Mesothelial cell of epicardium (in vitro differentiated cells): ENCODE results near the gene KHDRBS2. TPM values are rescaled to one million over a fixed set of nuclear protein-coding genes. Genes with fewer than 3 reads are reported as not detected.

Experiments used
- DNase-seq, 2 experiments: peaks; one replicate each; pipeline ENCODE4 v3.0.0; 2021; ENCODE audit warnings: low spot score in 2 of 2; ENCODE audit not compliant: unreplicated experiment in 2 of 2
- H3K27ac Mint-ChIP-seq: 2 replicates; pipeline ENCODE4 v1.8.0; 2021; ENCODE audit warnings: mixed read lengths
- H3K27me3 Mint-ChIP-seq: 2 replicates; pipeline ENCODE4 v1.8.0; 2021; ENCODE audit warnings: low read depth, mixed read lengths
- H3K36me3 Mint-ChIP-seq: 2 replicates; pipeline ENCODE4 v1.8.0; 2021; ENCODE audit warnings: mixed read lengths
- H3K4me1 Mint-ChIP-seq: 2 replicates; pipeline ENCODE4 v1.8.0; 2021; ENCODE audit warnings: mixed read lengths
- H3K4me3 Mint-ChIP-seq: 2 replicates; pipeline ENCODE4 v1.8.0; 2021; ENCODE audit warnings: mild to moderate bottlenecking, moderate library complexity, mixed read lengths
- H3K9me3 Mint-ChIP-seq: 2 replicates; pipeline ENCODE4 v1.8.0; 2021; ENCODE audit warnings: mixed read lengths
- total RNA-seq: library from RNA; stranded (reverse); gene quantifications from 3 replicates; pipeline ENCODE4 v1.2.1, GENCODE V29; 2021
- TF ChIP-seq, protein P1 (sequence below): fragments of 200-600 bp; sonication (generic); IDR thresholded peaks from one replicate; pipeline ENCODE4 v1.5.0; 2021; ENCODE audit warnings: antibody characterized with exemption; ENCODE audit not compliant: unreplicated experiment

The KHDRBS2 gene
- total RNA-seq, 1 donor from 2014 or later = 1.6 TPM

DNA sequence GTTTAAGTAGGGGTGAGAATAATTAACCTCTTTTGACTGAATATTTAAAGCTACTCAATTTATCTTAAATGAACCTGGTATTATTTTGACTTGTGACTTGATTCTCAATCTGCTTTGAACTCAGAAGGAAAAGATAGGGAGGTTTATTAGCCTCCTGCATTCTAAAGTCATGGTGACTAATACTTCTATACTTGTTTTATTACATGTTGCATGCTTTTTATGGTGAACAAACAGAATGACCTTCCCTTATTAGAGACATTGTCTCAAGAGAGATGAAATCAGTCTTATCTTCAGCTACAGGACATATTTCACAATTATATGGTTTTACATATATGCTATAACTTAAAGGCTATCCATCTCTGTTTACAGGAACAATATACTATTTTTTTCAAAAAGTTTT lies 336.9 kb downstream of the KHDRBS2 start:
- no peak overlapping the region for H3K27ac Mint-ChIP-seq
- no peaks in the 10 kb centered on the region for H3K27me3 Mint-ChIP-seq
- H3K4me1 Mint-ChIP-seq = peaks cover 6% of the 10 kb centered on the region
- H3K36me3 Mint-ChIP-seq = no peaks in the 10 kb centered on the region
- H3K9me3 Mint-ChIP-seq = peaks cover 3% of the 10 kb centered on the region
- no peak for DNase-seq
- TF ChIP-seq, protein P1, sequence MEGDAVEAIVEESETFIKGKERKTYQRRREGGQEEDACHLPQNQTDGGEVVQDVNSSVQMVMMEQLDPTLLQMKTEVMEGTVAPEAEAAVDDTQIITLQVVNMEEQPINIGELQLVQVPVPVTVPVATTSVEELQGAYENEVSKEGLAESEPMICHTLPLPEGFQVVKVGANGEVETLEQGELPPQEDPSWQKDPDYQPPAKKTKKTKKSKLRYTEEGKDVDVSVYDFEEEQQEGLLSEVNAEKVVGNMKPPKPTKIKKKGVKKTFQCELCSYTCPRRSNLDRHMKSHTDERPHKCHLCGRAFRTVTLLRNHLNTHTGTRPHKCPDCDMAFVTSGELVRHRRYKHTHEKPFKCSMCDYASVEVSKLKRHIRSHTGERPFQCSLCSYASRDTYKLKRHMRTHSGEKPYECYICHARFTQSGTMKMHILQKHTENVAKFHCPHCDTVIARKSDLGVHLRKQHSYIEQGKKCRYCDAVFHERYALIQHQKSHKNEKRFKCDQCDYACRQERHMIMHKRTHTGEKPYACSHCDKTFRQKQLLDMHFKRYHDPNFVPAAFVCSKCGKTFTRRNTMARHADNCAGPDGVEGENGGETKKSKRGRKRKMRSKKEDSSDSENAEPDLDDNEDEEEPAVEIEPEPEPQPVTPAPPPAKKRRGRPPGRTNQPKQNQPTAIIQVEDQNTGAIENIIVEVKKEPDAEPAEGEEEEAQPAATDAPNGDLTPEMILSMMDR = no peak
- H3K4me3 Mint-ChIP-seq = no peak overlapping the region

DNA sequence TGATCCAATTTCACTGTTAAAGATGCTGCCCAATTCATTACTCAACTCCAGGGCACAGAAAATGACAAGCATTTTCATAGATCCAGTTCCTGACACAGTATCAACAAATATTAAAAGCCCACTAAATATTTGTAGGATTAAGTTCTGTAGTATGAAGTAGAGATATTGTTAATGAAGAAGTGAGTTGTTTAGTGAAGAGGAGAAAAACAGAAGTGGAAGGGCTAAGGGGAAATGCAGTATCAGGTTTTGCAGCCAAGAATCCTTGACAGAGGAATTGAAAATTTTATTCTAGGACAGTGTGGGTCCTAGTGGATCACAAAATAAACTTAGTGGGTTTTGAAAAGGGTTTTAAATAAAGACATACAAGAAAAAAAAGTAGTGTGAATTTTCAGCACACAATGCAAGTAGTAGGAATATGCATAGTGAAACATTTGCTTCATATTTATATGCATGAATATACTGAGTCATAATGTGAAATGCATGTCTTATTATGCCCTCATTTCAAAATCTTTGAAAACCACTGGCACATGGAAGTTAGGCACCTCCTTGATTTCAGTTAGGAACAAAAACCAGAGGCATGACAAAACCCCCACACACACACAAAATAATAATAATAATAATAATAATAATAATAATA lies 338.6 kb downstream of the KHDRBS2 start:
- H3K27me3 Mint-ChIP-seq = no peaks in the 10 kb centered on the region
- TF ChIP-seq, protein P1 = no peak
- H3K4me3 Mint-ChIP-seq = no peak overlapping the region
- no peak for DNase-seq
- H3K27ac Mint-ChIP-seq = no peak overlapping the region
- peaks cover 2% of the 10 kb centered on the region for H3K4me1 Mint-ChIP-seq
- peaks cover 17% of the 10 kb centered on the region for H3K9me3 Mint-ChIP-seq
- H3K36me3 Mint-ChIP-seq = no peaks in the 10 kb centered on the region

DNA sequence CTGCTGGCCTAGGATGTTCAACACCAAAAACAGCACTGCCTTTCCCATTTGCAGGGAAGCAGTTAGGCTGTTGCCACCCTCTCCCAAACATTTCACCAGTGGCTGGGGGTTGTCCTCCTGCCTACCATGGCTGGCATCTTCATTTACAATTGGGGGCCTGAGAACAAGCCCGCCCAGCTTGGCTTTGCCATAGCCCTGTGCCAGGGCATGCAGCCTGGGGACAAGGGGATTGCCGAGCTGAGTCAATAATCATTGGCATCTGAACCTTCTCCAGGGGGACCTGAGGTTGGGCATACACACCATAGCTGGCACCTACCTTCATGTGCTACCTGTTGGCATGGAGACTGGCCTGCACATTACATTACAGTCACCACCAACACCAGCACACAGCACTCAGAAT lies 345.1 kb downstream of the KHDRBS2 start:
- Mint-ChIP-seq H3K36me3 (no peaks in the 10 kb centered on the region), H3K4me3 (no peak overlapping the region), H3K27me3 (no peaks in the 10 kb centered on the region), H3K27ac (no peak overlapping the region), H3K9me3 (peaks cover 21% of the 10 kb centered on the region), H3K4me1 (no peaks in the 10 kb centered on the region)
- TF ChIP-seq, protein P1 = no peak
- DNase-seq = no peak

DNA sequence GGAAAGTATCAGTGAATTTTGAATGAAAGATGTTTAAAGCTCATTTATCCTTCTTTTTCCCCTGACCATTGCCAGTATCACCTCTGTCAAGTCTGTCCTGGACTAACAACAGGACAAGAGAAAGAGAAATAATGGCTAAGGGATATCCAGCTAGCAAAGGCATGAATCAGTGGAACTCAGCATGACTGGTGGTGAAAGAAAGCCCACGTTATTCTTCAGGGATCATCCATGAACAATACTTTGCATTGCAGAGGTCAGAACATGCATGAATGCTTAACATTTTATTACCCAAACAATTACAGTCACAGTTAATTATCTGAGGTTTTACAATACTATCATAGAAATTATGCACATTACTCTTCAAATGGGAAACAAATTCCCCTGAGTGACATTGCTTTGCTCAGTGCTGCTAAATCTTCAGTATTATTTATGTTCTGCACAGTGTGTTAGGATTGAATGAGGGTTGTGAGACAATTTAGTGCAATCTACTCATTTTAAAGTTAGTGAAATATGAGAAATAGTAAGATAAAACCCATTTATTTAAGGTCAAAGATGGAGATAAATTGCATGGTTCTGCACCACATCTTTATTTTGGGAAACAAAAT lies 350.7 kb downstream of the KHDRBS2 start:
- no peak for DNase-seq
- no peak overlapping the region for H3K27ac Mint-ChIP-seq
- no peaks in the 10 kb centered on the region for H3K4me1 Mint-ChIP-seq
- TF ChIP-seq, protein P1 = no peak
- H3K27me3 Mint-ChIP-seq = no peaks in the 10 kb centered on the region
- H3K4me3 Mint-ChIP-seq = no peak overlapping the region
- H3K9me3 Mint-ChIP-seq = no peaks in the 10 kb centered on the region
- no peaks in the 10 kb centered on the region for H3K36me3 Mint-ChIP-seq

DNA sequence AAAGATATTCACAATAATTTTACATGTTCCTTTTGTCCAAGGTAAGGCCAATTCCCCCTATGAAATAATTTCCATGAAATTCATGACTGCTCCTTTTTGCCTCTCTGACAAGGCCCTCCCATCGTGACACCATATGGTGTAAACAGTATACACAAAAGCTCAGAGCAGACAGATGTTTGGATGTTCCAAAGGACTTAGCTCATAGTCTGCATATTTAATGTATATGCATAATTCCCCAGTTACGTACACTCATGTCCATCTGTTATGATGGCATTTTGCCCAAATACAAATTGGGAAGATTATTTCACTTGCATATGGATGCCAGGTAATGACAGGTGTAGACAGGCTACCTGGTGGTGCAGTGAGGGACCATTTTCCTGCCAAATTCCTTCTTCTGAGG lies 376.5 kb downstream of the KHDRBS2 start:
- Mint-ChIP-seq H3K9me3 (no peaks in the 10 kb centered on the region), H3K27me3 (no peaks in the 10 kb centered on the region), H3K4me1 (no peaks in the 10 kb centered on the region), H3K36me3 (no peaks in the 10 kb centered on the region), H3K27ac (no peak overlapping the region), H3K4me3 (no peak overlapping the region)
- DNase-seq = no peak
- TF ChIP-seq, protein P1 = no peak
